ENCODE results near the gene LITAF. TPM values are rescaled to one million over a fixed set of nuclear protein-coding genes. Genes with fewer than 3 reads are reported as not detected.

The LITAF gene
- polyA plus RNA-seq, 1 donor from 2014 or later: 0.31 TPM

DNA sequence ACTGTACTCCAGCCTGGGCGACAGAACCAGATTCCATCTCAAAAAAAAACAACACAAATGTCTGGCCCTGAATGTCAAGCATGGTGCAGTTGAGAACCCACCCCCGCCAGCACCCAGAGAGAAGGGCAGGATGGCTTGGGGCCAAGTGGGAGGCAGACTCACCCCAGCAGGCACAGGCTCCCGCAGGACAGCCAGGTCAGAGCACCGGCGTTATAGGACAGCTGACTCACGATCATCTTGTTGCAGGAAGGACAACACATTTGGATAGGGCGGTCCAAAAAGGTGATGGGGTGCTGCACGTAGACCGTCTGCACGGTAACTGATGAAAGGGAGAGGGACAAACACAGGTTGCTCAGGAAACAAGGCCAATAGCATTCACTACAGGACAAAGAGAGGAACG, 33.3 kb downstream of the LITAF start:
- Histone ChIP-seq H3K4me2 (ENCODE audit: low read length) (no peak overlapping the region), H2AFZ (ENCODE audit: low read depth, low read length) (no peak overlapping the region), H3K27ac (ENCODE audit: low read length) (no peak overlapping the region), H3K9me3 (ENCODE audit: low read length) (peaks cover 7% of the 10 kb centered on the region), H4K20me1 (ENCODE audit: insufficient read depth) (no peaks in the 10 kb centered on the region), H3K4me3 (ENCODE audit: low read length) (no peak overlapping the region), H3K79me2 (replicated peaks; ENCODE audit: insufficient read depth, low read length) (no peaks in the 10 kb centered on the region), H3K36me3 (ENCODE audit: insufficient read depth, low read length) (no peaks in the 10 kb centered on the region), H3K9me2 (ENCODE audit: insufficient read depth, low read length) (no peaks in the 10 kb centered on the region), H3K27me3 (ENCODE audit: insufficient read depth, low read depth, low read length) (no peaks in the 10 kb centered on the region), H3K9ac (ENCODE audit: low read length) (no peak overlapping the region), H3F3A (ENCODE audit: insufficient read depth, low read length, poor library complexity, severe bottlenecking) (no peaks in the 10 kb centered on the region)
- TF ChIP-seq, protein P1, sequence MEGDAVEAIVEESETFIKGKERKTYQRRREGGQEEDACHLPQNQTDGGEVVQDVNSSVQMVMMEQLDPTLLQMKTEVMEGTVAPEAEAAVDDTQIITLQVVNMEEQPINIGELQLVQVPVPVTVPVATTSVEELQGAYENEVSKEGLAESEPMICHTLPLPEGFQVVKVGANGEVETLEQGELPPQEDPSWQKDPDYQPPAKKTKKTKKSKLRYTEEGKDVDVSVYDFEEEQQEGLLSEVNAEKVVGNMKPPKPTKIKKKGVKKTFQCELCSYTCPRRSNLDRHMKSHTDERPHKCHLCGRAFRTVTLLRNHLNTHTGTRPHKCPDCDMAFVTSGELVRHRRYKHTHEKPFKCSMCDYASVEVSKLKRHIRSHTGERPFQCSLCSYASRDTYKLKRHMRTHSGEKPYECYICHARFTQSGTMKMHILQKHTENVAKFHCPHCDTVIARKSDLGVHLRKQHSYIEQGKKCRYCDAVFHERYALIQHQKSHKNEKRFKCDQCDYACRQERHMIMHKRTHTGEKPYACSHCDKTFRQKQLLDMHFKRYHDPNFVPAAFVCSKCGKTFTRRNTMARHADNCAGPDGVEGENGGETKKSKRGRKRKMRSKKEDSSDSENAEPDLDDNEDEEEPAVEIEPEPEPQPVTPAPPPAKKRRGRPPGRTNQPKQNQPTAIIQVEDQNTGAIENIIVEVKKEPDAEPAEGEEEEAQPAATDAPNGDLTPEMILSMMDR (IDR thresholded peaks at IDR 0.05; ENCODE audit: poor library complexity, severe bottlenecking): no peak
- TF ChIP-seq POLR2AphosphoS5 (IDR thresholded peaks at IDR 0.05) (no peak), MXI1 (conservative IDR thresholded peaks at IDR 0.05; ENCODE audit: poor library complexity, severe bottlenecking) (no peak)

DNA sequence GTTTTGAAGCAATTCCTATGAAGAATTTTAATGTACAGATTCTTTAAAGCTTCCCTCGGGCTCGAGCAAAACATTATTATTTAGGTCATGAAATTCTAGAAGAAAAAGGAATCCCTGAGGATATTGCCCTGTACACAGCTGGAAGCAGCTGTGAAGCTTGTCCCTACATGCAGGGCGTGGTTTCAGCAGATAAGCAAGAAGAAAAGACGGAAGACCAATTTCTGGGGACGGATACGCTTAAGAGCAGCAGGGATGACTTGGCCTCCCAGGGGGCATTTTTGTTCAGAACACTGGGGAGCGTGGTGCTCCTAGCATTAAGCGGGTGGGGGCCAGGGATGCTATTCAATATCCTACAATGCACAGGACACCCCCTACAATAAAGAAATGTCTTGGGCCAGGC, 34.3 kb downstream of the LITAF start:
- Histone ChIP-seq H3F3A (ENCODE audit: insufficient read depth, low read length, poor library complexity, severe bottlenecking) (no peaks in the 10 kb centered on the region), H3K27me3 (ENCODE audit: insufficient read depth, low read depth, low read length) (no peaks in the 10 kb centered on the region), H3K79me2 (replicated peaks; ENCODE audit: insufficient read depth, low read length) (no peaks in the 10 kb centered on the region), H3K4me2 (ENCODE audit: low read length) (no peak overlapping the region), H3K9ac (ENCODE audit: low read length) (no peak overlapping the region), H3K9me2 (ENCODE audit: insufficient read depth, low read length) (no peaks in the 10 kb centered on the region), H3K9me3 (ENCODE audit: low read length) (peaks cover 7% of the 10 kb centered on the region), H3K27ac (ENCODE audit: low read length) (no peak overlapping the region), H3K36me3 (ENCODE audit: insufficient read depth, low read length) (no peaks in the 10 kb centered on the region), H3K4me3 (ENCODE audit: low read length) (no peak overlapping the region), H4K20me1 (ENCODE audit: insufficient read depth) (no peaks in the 10 kb centered on the region), H2AFZ (ENCODE audit: low read depth, low read length) (no peak overlapping the region)
- TF ChIP-seq RAD21 (conservative IDR thresholded peaks at IDR 0.05) (no peak), POLR2AphosphoS5 (IDR thresholded peaks at IDR 0.05) (no peak), SMC3 (conservative IDR thresholded peaks at IDR 0.05; ENCODE audit: poor library complexity) (no peak), EZH2 (IDR thresholded peaks at IDR 0.05; ENCODE audit: borderline replicate concordance, insufficient read depth, low read length, poor library complexity, severe bottlenecking) (no peak), MXI1 (conservative IDR thresholded peaks at IDR 0.05; ENCODE audit: poor library complexity, severe bottlenecking) (no peak), EP300 (conservative IDR thresholded peaks at IDR 0.05; ENCODE audit: poor library complexity, severe bottlenecking) (no peak), TAF1 (IDR thresholded peaks at IDR 0.05; ENCODE audit: low read depth) (no peak)
- TF ChIP-seq, protein P1 (IDR thresholded peaks at IDR 0.05; ENCODE audit: poor library complexity, severe bottlenecking): no peak
- TF ChIP-seq, protein P2, sequence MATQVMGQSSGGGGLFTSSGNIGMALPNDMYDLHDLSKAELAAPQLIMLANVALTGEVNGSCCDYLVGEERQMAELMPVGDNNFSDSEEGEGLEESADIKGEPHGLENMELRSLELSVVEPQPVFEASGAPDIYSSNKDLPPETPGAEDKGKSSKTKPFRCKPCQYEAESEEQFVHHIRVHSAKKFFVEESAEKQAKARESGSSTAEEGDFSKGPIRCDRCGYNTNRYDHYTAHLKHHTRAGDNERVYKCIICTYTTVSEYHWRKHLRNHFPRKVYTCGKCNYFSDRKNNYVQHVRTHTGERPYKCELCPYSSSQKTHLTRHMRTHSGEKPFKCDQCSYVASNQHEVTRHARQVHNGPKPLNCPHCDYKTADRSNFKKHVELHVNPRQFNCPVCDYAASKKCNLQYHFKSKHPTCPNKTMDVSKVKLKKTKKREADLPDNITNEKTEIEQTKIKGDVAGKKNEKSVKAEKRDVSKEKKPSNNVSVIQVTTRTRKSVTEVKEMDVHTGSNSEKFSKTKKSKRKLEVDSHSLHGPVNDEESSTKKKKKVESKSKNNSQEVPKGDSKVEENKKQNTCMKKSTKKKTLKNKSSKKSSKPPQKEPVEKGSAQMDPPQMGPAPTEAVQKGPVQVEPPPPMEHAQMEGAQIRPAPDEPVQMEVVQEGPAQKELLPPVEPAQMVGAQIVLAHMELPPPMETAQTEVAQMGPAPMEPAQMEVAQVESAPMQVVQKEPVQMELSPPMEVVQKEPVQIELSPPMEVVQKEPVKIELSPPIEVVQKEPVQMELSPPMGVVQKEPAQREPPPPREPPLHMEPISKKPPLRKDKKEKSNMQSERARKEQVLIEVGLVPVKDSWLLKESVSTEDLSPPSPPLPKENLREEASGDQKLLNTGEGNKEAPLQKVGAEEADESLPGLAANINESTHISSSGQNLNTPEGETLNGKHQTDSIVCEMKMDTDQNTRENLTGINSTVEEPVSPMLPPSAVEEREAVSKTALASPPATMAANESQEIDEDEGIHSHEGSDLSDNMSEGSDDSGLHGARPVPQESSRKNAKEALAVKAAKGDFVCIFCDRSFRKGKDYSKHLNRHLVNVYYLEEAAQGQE (IDR thresholded peaks at IDR 0.05; ENCODE audit: borderline replicate concordance): no peak
